ENCODE data around the gene SEMA4C. TPM values are rescaled to one million over a fixed set of nuclear protein-coding genes. Genes with fewer than 3 reads are reported as not detected.

SEMA4C gene
- total and polyA plus RNA-seq, 2 of the 4 experiments (the other 2 are of a cell fraction), result 15.8 to 24.3 TPM

DNA sequence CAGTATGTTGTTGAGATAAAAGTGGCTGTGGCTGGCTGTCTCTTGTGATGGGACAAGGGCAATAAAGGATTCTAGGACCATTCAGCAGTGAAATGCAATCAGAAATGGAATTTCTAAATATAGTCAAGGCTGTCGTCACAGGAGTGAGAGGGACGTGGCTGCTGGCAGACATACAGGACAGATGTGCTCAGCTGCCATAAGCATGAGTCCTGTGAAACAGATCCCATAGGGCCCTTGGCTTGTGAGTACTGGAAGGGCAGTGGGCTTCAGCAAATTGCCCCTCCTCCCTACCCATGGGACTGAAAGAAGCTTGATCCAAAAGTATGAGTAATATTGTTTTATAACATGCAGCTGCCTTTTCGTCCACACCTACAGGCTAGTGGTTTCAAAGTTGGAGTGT is 58.0 kb downstream of the SEMA4C start:
- Histone ChIP-seq H2BK5ac (ENCODE audit: low read depth, low read length, poor library complexity, severe bottlenecking) (no peak overlapping the region), H3K4me1 (ENCODE audit: control insufficient read depth, insufficient read depth, low read length) (peaks cover 7% of the 10 kb centered on the region), H2BK15ac (ENCODE audit: low read depth, low read length) (no peak overlapping the region), H4K8ac (ENCODE audit: low read depth in 2 of 2, low read length in 2 of 2) (no peak overlapping the region), H4K91ac (ENCODE audit: insufficient read depth, low read depth, low read length) (no peak overlapping the region), H3K9ac (ENCODE audit: low read depth, low read length) (no peak overlapping the region), H4K5ac (ENCODE audit: low read depth, low read length) (no peak overlapping the region), H3K79me1 (ENCODE audit: low read depth in 1 of 2, low read length in 2 of 2) (no peaks in the 10 kb centered on the region), H3K4ac (ENCODE audit: low read depth, low read length) (no peak overlapping the region), H3K4me2 (ENCODE audit: low read depth, low read length) (no peak overlapping the region; the same call in 1 of the 2 replicates), H2AFZ (replicated peaks; ENCODE audit: low read length, poor library complexity) (no peak overlapping the region), H2BK120ac (ENCODE audit: low read depth, low read length) (no peak overlapping the region), H4K20me1 (ENCODE audit: insufficient read depth, low read length) (no peaks in the 10 kb centered on the region; the same call in 1 of the 2 replicates), H3K4me3 (ENCODE audit: insufficient read depth, low read depth, low read length) (no peak overlapping the region), H3K27ac (ENCODE audit: insufficient read depth, low read length) (no peak overlapping the region), H3K9me3 (ENCODE audit: control insufficient read depth, insufficient read depth, low read length) (no peaks in the 10 kb centered on the region), H2AK9ac (replicated peaks; ENCODE audit: low read depth, low read length, poor library complexity) (no peak overlapping the region), H3K9me1 (ENCODE audit: insufficient read depth, low read length) (peaks cover 4% of the 10 kb centered on the region; the same call in 1 of the 2 replicates), H2BK20ac (ENCODE audit: low read depth, low read length) (no peak overlapping the region), H3K23ac (ENCODE audit: low read depth, low read length) (no peak overlapping the region), H3K27me3 (ENCODE audit: control insufficient read depth, insufficient read depth, low read length) (no peaks in the 10 kb centered on the region), H3K14ac (replicated peaks; ENCODE audit: low read depth, low read length) (no peak overlapping the region), H3K18ac (ENCODE audit: low read depth, low read length) (no peak overlapping the region), H3K56ac (ENCODE audit: extremely low read depth, insufficient read depth, low read length) (no peak overlapping the region), H3K36me3 (ENCODE audit: control insufficient read depth, insufficient read depth, low read length) (0 out of 2 replicates have a peak, but pooled peaks cover 1% of the 10 kb centered on the region), H2AK5ac (ENCODE audit: low read depth, low read length) (no peak overlapping the region)
- CTCF ChIA-PET, result no interaction called here
- dilution Hi-C loops (cut with HindIII; ENCODE audit: low sequenced_read_pairs, unreplicated experiment), result no loop called here
- TF ChIP-seq MAZ (IDR thresholded peaks at IDR 0.05; ENCODE audit: borderline replicate concordance, low read depth, low read length), result no peak
- TF ChIP-seq, protein P1, sequence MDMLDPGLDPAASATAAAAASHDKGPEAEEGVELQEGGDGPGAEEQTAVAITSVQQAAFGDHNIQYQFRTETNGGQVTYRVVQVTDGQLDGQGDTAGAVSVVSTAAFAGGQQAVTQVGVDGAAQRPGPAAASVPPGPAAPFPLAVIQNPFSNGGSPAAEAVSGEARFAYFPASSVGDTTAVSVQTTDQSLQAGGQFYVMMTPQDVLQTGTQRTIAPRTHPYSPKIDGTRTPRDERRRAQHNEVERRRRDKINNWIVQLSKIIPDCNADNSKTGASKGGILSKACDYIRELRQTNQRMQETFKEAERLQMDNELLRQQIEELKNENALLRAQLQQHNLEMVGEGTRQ (IDR thresholded peaks at IDR 0.05; ENCODE audit: low read depth, low read length), result no peak
- no peak for TF ChIP-seq SMC3 (IDR thresholded peaks at IDR 0.05; ENCODE audit: low read depth, low read length)
- TF ChIP-seq RCOR1 (IDR thresholded peaks at IDR 0.05; ENCODE audit: insufficient replicate concordance, low read length), result no peak
- no peak for TF ChIP-seq CEBPB (IDR thresholded peaks at IDR 0.05; ENCODE audit: low read depth, low read length)
- no peak for TF ChIP-seq RAD21 (IDR thresholded peaks at IDR 0.05; ENCODE audit: low read length)
- no peak for TF ChIP-seq MXI1 (IDR thresholded peaks at IDR 0.05; ENCODE audit: borderline replicate concordance, low read depth, low read length)
- TF ChIP-seq MAFK (IDR thresholded peaks at IDR 0.05; ENCODE audit: low read depth, low read length), result no peak
- TF ChIP-seq BHLHE40 (IDR thresholded peaks at IDR 0.05; ENCODE audit: low read depth, low read length), result no peak
- no peak for TF ChIP-seq CHD1 (IDR thresholded peaks at IDR 0.05; ENCODE audit: low read depth, low read length)
- POLR2A ChIA-PET (ENCODE audit: unreplicated experiment), result no interaction called here
- ATAC-seq (ENCODE audit: low read depth) (no peak), DNase-seq (peak; percentile 77)
- intact Hi-C loops (cut with micrococcal nuclease), result no loop called here
- no TSS peak for BruUV-seq (replicated peaks)
- WGBS, 2 experiments (ENCODE audit: extremely low coverage in 2 of 2, insufficient read length in 1 of 2), result no CpG with 5 or more reads among the region's 3 CpGs
- in situ Hi-C loops (cut with MboI; ENCODE audit: low sequenced_read_pairs), result no loop called here
